K562 (cell line): ENCODE data around the gene GNAI2. TPM values are rescaled to one million over a fixed set of nuclear protein-coding genes. Genes with fewer than 3 reads are reported as not detected.
A peak's percentile ranks its signal among the peaks of the same experiment; 100 is the strongest.

Experiments used
- ATAC-seq: fragments of 200-7000 bp; cut with Tn5 transposase; 3 replicates; pipeline ENCODE4 v1.9.1; 2020; ENCODE audit warnings: moderate library complexity
- BruUV-seq: library from RNA; stranded (reverse); fragments of 400-500 nt; replicated peaks from 2 replicates; lab custom pipeline; 2021; lab: Mats Ljungman, UMichigan
- CTCF ChIA-PET: fragments of 300-600 bp; formaldehyde crosslinking; extraction: SDS; loops from one replicate; lab custom pipeline; 2021; ENCODE audit warnings: low intra/inter-chr PET ratio; lab: Yijun Ruan, JAX
- POLR2A ChIA-PET: fragments of 300-600, 350-650 bp; sonication (Branson Sonifier 250); formaldehyde crosslinking; extraction: SDS; loops from one replicate; lab custom pipeline; 2021; ENCODE audit warnings: antibody characterized with exemption, inconsistent platforms; lab: Yijun Ruan, JAX
- DNase-seq, 4 experiments: peaks; one replicate each; pipeline versions ENCODE4 v3.0.0 to v3.0.0-alpha.2; 2011 to 2018; ENCODE audit warnings: low spot score in 3 of 4, mixed read lengths in 3 of 4; ENCODE audit errors: extremely low read depth in 1 of 4
- FAIRE-seq: peaks from 2 replicates; lab custom pipeline; 2011; peaks lifted over from hg19 to GRCh38; lab: Jason Lieb, UNC
- H2AFZ ChIP-seq: 2 replicates; pipeline ENCODE4 v1.6.0; 2011; ENCODE audit warnings: low read depth, low read length, control low read depth, inconsistent platforms
- H3K27ac ChIP-seq: fragments of 200-600 bp; 3 replicates; pipeline ENCODE4 v1.8.0; 2011; ENCODE audit warnings: low read depth, mild to moderate bottlenecking, control low read depth, inconsistent platforms, low read length, moderate library complexity, mixed read lengths; ENCODE audit errors: extremely low read depth
- H3K27me3 ChIP-seq, 2 experiments: fragments of 300-600 bp in 1 of 2; 2 replicates in 1 of 2; 3 replicates in 1 of 2; pipeline versions ENCODE4 v1.6.0 to v1.8.0; 2011; ENCODE audit warnings: inconsistent platforms in 2 of 2, low read length in 2 of 2, mild to moderate bottlenecking in 1 of 2, mixed read lengths in 1 of 2, moderate library complexity in 1 of 2; ENCODE audit not compliant: control insufficient read depth in 2 of 2, insufficient read depth in 2 of 2
- H3K36me3 ChIP-seq: fragments of 300-600 bp; 3 replicates; pipeline ENCODE4 v1.8.0; 2011; ENCODE audit warnings: mild to moderate bottlenecking, low read length, inconsistent platforms; ENCODE audit not compliant: control insufficient read depth, insufficient read depth
- H3K4me1 ChIP-seq, 2 experiments: fragments of 200-600 bp in 1 of 2; replicated peaks in 1 of 2; 2 replicates in 1 of 2; 3 replicates in 1 of 2; pipeline versions ENCODE4 v1.5.1 to v1.8.0; 2011; ENCODE audit warnings: inconsistent platforms in 2 of 2, low read length in 2 of 2, mild to moderate bottlenecking in 1 of 2, mixed read lengths in 1 of 2, moderate library complexity in 1 of 2; ENCODE audit not compliant: control insufficient read depth in 2 of 2, insufficient read depth in 2 of 2
- H3K4me2 ChIP-seq: 2 replicates; pipeline ENCODE4 v1.6.1; 2011; ENCODE audit warnings: low read length, control low read depth, inconsistent platforms, mixed read lengths; ENCODE audit not compliant: insufficient read depth
- H3K4me3 ChIP-seq: fragments of 200-600 bp; sonication (generic), shearing (Covaris generic); 2 replicates; pipeline ENCODE4 v1.5.1; 2016; ENCODE audit warnings: control low read depth, inconsistent platforms
- H3K79me2 ChIP-seq: fragments of 200-600 bp; 3 replicates; pipeline ENCODE4 v1.8.0; 2011; ENCODE audit warnings: low read length, inconsistent platforms; ENCODE audit not compliant: control insufficient read depth, insufficient read depth
- H3K9ac ChIP-seq, 2 experiments: 2 replicates each; pipeline versions ENCODE4 v1.6.0 to v1.6.1; 2011; ENCODE audit warnings: low read depth in 2 of 2, low read length in 2 of 2, control low read depth in 1 of 2, inconsistent platforms in 1 of 2, mild to moderate bottlenecking in 1 of 2, mixed read lengths in 1 of 2; ENCODE audit not compliant: insufficient read depth in 1 of 2
- H3K9me1 ChIP-seq: one replicate; pipeline ENCODE4 v1.6.0; 2011; ENCODE audit warnings: inconsistent platforms, mild to moderate bottlenecking, low read length, moderate library complexity; ENCODE audit not compliant: control insufficient read depth, insufficient read depth
- H3K9me3 ChIP-seq: replicated peaks from 2 replicates; pipeline ENCODE4 v1.5.1; 2011; ENCODE audit warnings: low read depth, low read length, inconsistent platforms; ENCODE audit not compliant: control insufficient read depth, insufficient read depth
- H4K20me1 ChIP-seq: replicated peaks from 2 replicates; pipeline ENCODE4 v1.6.1; 2011; ENCODE audit warnings: low read length, inconsistent platforms, mixed read lengths; ENCODE audit not compliant: control insufficient read depth, insufficient read depth
- E4F1 ChIP-seq: fragments of 250-450 bp; sonication (Bioruptor Pico); IDR thresholded peaks from 2 replicates; pipeline ENCODE4 v1.5.0; 2021; ENCODE audit warnings: mild to moderate bottlenecking, borderline replicate concordance
- EWSR1 ChIP-seq: fragments of 450-650 bp; IDR thresholded peaks from 2 replicates; pipeline ENCODE4 v1.6.1; 2018; ENCODE audit warnings: borderline replicate concordance, mild to moderate bottlenecking, low read depth, moderate library complexity; ENCODE audit not compliant: partially characterized antibody
- MBD2 ChIP-seq: sonication (generic); IDR thresholded peaks from 2 replicates; pipeline ENCODE4 v1.6.1; 2016; ENCODE audit warnings: low read depth, borderline replicate concordance
- NFYB ChIP-seq: IDR thresholded peaks from 2 replicates; pipeline ENCODE4 v1.6.1; 2011; ENCODE audit warnings: mild to moderate bottlenecking, moderate library complexity; ENCODE audit not compliant: insufficient read length; ENCODE audit errors: extremely low read depth
- PHF21A ChIP-seq: fragments of 450-650 bp; IDR thresholded peaks from 2 replicates; pipeline ENCODE4 v1.6.1; 2017; ENCODE audit warnings: low read depth, borderline replicate concordance
- STAT5A ChIP-seq: IDR thresholded peaks from 2 replicates; pipeline ENCODE4 v1.6.1; 2012; ENCODE audit warnings: low read length, inconsistent platforms, borderline replicate concordance
- THAP7 ChIP-seq: fragments of 250-450 bp; sonication (Bioruptor Pico); IDR thresholded peaks from 2 replicates; pipeline ENCODE4 v1.5.0; 2021
- ZZZ3 ChIP-seq: fragments of 450-650 bp; IDR thresholded peaks from 2 replicates; pipeline ENCODE4 v1.6.1; 2016; ENCODE audit warnings: antibody characterized with exemption, mild to moderate bottlenecking, moderate library complexity
- WGBS: fragments of 100-300 bp; shearing (Covaris generic); methylation state at CpG from one replicate; pipeline ENCODE4 v1.1.6; 2016; ENCODE audit warnings: low coverage, mixed read lengths; ENCODE audit not compliant: insufficient coverage; ENCODE audit errors: missing lambda C conversion rate; 5-methylcytosine and 5-hydroxymethylcytosine counted together
- in situ Hi-C: fragments of 300-500 bp; cut with MboI; formaldehyde crosslinking; loops from 4 replicates; pipeline ENCODE4 v1.15.0; 2018; ENCODE audit warnings: inconsistent platforms, mixed read lengths
- intact Hi-C: fragments of 100-400 bp; cut with micrococcal nuclease; formaldehyde crosslinking; loops from 2 replicates; pipeline ENCODE4 v1.14.2; 2022
- polyA plus RNA-seq, 8 experiments: library from polyadenylated mRNA; depleted of rRNA in 4 of 8; stranded (reverse) in 5 of 8; unstranded in 3 of 8; fragments of >200 nt; fragmentation: Nextera tagmentation in 2 of 8; fragmentation: Illumina TruSeq in 1 of 8; extraction: Ambion mirVana in 2 of 8; extraction: Trizol in 1 of 8; gene quantifications; 2 replicates each; pipeline versions ENCODE4 v1.2.1 to v1.2.3, GENCODE V29; 2011 to 2014; ENCODE audit warnings: inconsistent platforms in 1 of 8, missing spikeins in 1 of 8
- total RNA-seq, 7 experiments: library from RNA; depleted of rRNA in 6 of 7; stranded (reverse); fragments of >200 nt in 6 of 7; fragmentation: Illumina TruSeq in 2 of 7; extraction: Trizol in 2 of 7; gene quantifications; 2 replicates each; pipeline versions ENCODE4 v1.2.1 to v1.2.3, GENCODE V29; 2011 to 2021; ENCODE audit warnings: low replicate concordance in 1 of 7

GNAI2 gene
- total and polyA plus RNA-seq, 9 of the 15 experiments (the other 6 are each of a cell fraction or from before 2014, with no cell fraction given), result 1.1 to 72.2 (median 42.7) TPM

DNA sequence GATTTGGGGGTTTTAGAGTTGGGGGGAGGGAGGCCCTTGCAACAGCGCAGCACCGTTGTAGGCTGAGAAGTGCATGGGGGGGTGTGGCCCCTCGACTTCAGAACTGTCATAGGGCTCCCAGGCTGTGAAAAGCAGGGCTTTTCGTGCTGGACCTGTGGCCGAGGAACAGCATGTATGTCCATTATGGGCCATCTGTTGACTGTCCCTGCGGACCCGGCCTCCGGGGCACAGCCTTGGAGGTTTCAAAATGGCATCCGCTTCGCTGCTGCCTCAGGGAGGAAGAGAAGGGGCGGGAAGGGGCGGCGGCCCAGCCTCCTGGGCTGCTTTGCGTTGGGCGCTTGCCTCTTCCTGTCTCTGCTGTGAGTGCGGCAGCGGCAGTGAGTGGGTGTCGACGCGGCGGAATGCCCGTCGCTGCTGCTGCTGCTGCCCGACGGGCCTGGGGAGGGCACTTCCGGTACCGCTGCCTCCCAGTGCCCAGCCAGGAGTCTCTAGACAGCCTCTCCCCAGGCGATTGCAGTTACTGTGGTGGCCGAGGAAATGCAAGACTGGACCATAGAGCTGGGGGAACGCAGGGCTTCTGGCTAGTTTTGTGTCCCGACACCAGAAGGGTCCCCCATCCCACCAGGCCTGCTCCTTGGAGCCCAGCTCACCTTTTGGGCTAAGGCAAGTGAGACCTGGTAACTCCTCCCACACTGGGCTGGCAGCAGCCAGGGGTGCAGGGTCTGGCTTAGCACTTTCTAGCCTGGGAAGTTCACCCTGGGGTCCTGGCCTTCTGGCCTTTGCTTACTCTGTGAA is 1.9 kb downstream of the GNAI2 start (continued):
- no peak for TF ChIP-seq EWSR1

DNA sequence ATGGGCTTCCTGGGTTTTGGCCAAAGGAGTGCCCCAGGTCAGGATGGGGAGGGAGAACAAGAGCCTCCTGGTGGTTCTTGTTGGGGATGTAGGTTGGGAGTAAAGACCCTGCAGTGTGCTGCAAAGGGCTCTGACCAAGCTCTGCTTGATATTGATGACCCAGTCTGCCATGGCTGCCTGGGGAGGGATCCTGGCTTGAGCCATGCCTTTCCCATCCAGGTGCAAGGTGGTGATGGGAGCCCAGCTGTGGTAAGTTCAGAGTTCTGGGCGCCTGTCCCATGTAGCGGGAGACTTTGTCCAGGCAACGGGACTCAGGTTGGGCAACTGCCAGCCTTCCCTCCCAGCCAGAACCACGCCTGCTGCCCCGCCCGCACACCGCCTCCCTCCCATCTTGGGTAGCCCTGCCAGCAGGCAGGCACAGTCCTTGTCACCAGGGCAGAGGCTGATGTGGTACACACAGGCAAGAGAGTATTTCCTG is 2.6 kb downstream of the GNAI2 start:
- Histone ChIP-seq H3K9me1 (no peaks in the 10 kb centered on the region), H3K79me2 (peaks cover 39% of the 10 kb centered on the region), H3K4me3 (no peak overlapping the region), H3K27ac (no peak overlapping the region), H3K9me3 (no peaks in the 10 kb centered on the region), H4K20me1 (no peaks in the 10 kb centered on the region), H3K4me1 (peaks cover 48 to 73% of the 10 kb centered on the region in 2 experiments), H3K4me2 (peak overlapping the region; percentile 80), H3K27me3 (no peaks in the 10 kb centered on the region), H3K36me3 (peaks cover 6% of the 10 kb centered on the region; the same call in 1 of the 3 replicates), H3K9ac (peak overlapping the region in 1 of 2 experiments; percentile 95; a peak in 1 of 4 replicates), H2AFZ (no peak overlapping the region)
- BruUV-seq, result no TSS peak
- WGBS, result 60% methylated on average over 1 of the region's 7 CpGs
- DNase-seq, result no peak
- in situ Hi-C loops (no loop called here), intact Hi-C loops (no loop called here)
- CTCF ChIA-PET, result no interaction called here
- POLR2A ChIA-PET, result interaction anchor here (0.6 kb wide), 1 partner anchor 1180 kb away, joined by 3 read pairs; no protein-coding TSS in a partner anchor
- FAIRE-seq, result no peak
- ATAC-seq, result no peak
- TF ChIP-seq PHF21A, result no peak
- no peak for TF ChIP-seq STAT5A
- TF ChIP-seq THAP7 (CRISPR knock-in tag), result no peak
- TF ChIP-seq NFYB, result no peak
- no peak for TF ChIP-seq MBD2
- TF ChIP-seq E4F1, result no peak
- TF ChIP-seq ZZZ3, result no peak
